MCF 10A (cell line): ENCODE results near the gene CNGA3. TPM values are rescaled to one million over a fixed set of nuclear protein-coding genes. Genes with fewer than 3 reads are reported as not detected.
A peak's percentile ranks its signal among the peaks of the same experiment; 100 is the strongest.

ENCODE experiments used
- BruUV-seq: library from RNA; stranded (reverse); fragments of 400-500 nt; replicated peaks from 2 replicates; lab custom pipeline; 2021; lab: Mats Ljungman, UMichigan
- CTCF ChIA-PET: fragments of 300-600 bp; sonication (Branson Sonifier 250); formaldehyde crosslinking; extraction: SDS; loops from one replicate; lab custom pipeline; 2021; ENCODE audit warnings: antibody characterized with exemption, inconsistent platforms; lab: Yijun Ruan, JAX
- POLR2A ChIA-PET: fragments of 300-600, 350-650 bp; sonication (Branson Sonifier 250); formaldehyde crosslinking; extraction: SDS; loops from one replicate; lab custom pipeline; 2020; ENCODE audit warnings: antibody characterized with exemption, inconsistent platforms; lab: Yijun Ruan, JAX
- DNase-seq: peaks from one replicate; pipeline ENCODE4 v3.0.0-alpha.2; 2018; ENCODE audit not compliant: unreplicated experiment
- H3K27ac Mint-ChIP-seq: one replicate; pipeline ENCODE4 v1.8.0; 2022; ENCODE audit warnings: mild to moderate bottlenecking, low read depth, mixed read lengths; ENCODE audit not compliant: unreplicated experiment
- H3K27me3 Mint-ChIP-seq: one replicate; pipeline ENCODE4 v1.8.0; 2022; ENCODE audit warnings: mixed read lengths; ENCODE audit not compliant: insufficient read depth, unreplicated experiment
- H3K36me3 Mint-ChIP-seq: one replicate; pipeline ENCODE4 v1.8.0; 2022; ENCODE audit warnings: mild to moderate bottlenecking, moderate library complexity, mixed read lengths; ENCODE audit not compliant: insufficient read depth, unreplicated experiment
- H3K4me1 Mint-ChIP-seq: one replicate; pipeline ENCODE4 v1.8.0; 2022; ENCODE audit warnings: mixed read lengths; ENCODE audit not compliant: insufficient read depth, unreplicated experiment
- H3K4me3 Mint-ChIP-seq: one replicate; pipeline ENCODE4 v1.8.0; 2022; ENCODE audit warnings: mild to moderate bottlenecking, moderate library complexity, mixed read lengths; ENCODE audit not compliant: unreplicated experiment
- H3K9me3 Mint-ChIP-seq: one replicate; pipeline ENCODE4 v1.8.0; 2022; ENCODE audit warnings: mixed read lengths; ENCODE audit not compliant: unreplicated experiment
- CTCF ChIP-seq: fragments of 200-600 bp; IDR thresholded peaks from one replicate; pipeline ENCODE4 v1.8.0; 2022; ENCODE audit warnings: antibody characterized with exemption, mild to moderate bottlenecking; ENCODE audit not compliant: unreplicated experiment
- intact Hi-C: fragments of 100-400 bp; cut with micrococcal nuclease; formaldehyde crosslinking; loops from 2 replicates; pipeline ENCODE4 v1.14.1; 2022
- total RNA-seq: library from RNA; stranded (reverse); gene quantifications from 2 replicates; pipeline ENCODE4 v1.2.3, GENCODE V29; 2022

CNGA3 gene
- total RNA-seq, 1 experiment from 2014 or later, result not detected

DNA sequence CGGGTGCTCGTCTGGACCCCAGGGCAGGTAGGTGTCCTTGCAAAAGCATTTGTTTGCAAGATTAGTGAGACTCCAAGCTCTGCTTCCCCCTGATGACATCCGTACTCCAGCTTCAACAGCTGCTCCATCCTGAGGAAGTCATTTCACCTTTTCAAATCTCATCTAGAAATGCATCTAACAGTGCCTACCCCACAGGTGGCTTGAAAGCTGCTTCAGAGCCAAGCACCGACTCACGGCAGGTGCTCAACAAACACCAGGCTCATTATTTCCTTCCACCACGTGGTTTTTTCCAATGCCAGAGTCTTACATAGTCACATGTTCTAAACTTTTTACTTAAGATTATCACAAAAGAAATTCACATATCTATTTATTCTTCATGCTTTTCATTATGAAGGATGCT, 31.9 kb downstream of the CNGA3 start:
- no peak for DNase-seq
- CTCF ChIA-PET, result interaction anchor here (1.1 to 2.1 kb wide), 2 partner anchors 8 to 571 kb away, joined by 3 to 8 read pairs; no protein-coding TSS in a partner anchor
- no peaks in the 10 kb centered on the region for H3K9me3 Mint-ChIP-seq
- POLR2A ChIA-PET, result interaction anchor here (0.8 kb wide), 1 partner anchor 176 kb away, joined by 3 read pairs; no protein-coding TSS in a partner anchor
- TF ChIP-seq CTCF, result no peak
- no peak overlapping the region for H3K27ac Mint-ChIP-seq
- no peaks in the 10 kb centered on the region for H3K36me3 Mint-ChIP-seq
- BruUV-seq, result no TSS peak
- intact Hi-C loops, result no loop called here
- peaks cover 14% of the 10 kb centered on the region for H3K4me1 Mint-ChIP-seq
- peaks cover 61% of the 10 kb centered on the region for H3K27me3 Mint-ChIP-seq
- no peak overlapping the region for H3K4me3 Mint-ChIP-seq

DNA sequence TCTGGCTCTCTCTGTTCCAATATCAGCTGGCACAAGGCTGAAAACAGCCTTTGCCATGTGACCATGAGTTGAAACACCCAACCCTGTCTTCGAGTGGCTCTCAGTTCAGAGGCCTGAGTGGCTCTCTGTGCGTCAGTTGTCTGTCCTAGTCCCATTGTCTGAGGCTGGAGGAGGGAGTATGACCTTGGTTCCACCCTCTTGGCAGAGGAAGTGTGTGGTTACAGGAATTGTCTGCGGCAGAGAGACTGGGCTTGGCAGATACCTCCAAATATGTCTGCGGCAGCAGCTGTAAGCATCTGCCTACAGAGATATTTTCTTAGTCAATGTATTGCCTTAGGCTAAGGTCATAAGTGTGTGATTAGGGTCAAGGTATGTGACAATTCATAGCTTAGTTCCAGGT, 32.6 kb downstream of the CNGA3 start:
- intact Hi-C loops, result no loop called here
- no peak overlapping the region for H3K4me3 Mint-ChIP-seq

DNA sequence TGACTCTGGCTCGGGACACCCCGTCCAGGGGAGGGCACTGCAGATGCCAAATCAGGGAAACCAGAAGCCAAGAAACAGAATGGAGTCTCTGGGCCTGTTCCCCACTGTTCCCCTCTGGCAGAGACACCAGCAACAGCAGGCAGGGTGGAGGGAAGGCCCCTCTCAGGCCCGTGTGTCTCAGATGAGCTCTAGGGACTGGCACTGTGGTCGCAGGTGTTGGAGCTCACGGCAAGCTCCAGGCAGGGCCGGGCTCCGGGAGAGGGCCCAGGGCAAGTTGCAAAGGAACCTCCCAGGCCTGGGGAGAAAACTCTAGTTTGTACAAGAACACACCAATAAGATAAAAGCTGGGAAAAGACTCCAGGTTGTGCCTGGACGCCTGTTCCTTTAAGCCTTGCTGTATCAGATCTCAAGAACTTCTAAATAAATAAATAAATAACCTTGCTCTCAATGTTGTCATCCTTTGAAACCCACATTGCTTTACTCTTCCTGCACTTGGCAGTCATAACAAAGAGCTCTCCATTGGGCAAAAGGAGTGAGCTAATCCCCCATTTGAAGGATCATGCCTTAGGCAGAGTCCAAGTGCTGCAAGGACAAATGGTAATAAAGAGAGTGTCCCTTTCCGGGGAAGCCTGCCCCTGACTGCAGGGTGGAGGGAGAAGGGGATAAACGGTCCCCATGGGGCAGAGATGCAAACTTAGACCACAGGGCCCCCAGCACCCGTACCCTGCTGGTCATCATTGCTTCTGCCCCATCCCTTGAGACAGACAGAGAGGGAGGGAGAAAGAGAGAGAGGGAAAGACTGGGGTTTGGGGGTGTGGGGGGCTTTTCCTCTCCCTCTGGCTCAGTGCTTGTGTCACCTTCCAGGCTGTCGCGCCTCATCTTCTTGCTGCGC, 33.3 kb downstream of the CNGA3 start:
- CTCF ChIA-PET, result interaction anchor here (0.6 to 2.1 kb wide), 6 partner anchors 7 to 679 kb away, joined by 3 to 8 read pairs (median 4); no protein-coding TSS in a partner anchor
- Mint-ChIP-seq H3K4me1 (peaks cover 14% of the 10 kb centered on the region), H3K27me3 (peaks cover 53% of the 10 kb centered on the region), H3K36me3 (no peaks in the 10 kb centered on the region), H3K27ac (peak overlapping the region; percentile 78), H3K4me3 (no peak overlapping the region), H3K9me3 (no peaks in the 10 kb centered on the region)
- peak; percentile 32 for DNase-seq
- TF ChIP-seq CTCF, result no peak
- intact Hi-C loops, result loop anchor here (10.0 kb wide), 1 partner anchor 385 kb away; the partner anchor contains the start of gene TMEM131
- POLR2A ChIA-PET, result interaction anchor here (0.6 to 1.2 kb wide), 3 partner anchors 27 to 1509 kb away, joined by 3 to 4 read pairs (median 3); no protein-coding TSS in a partner anchor
- no TSS peak for BruUV-seq

More for the DNA sequence above, 32.6 kb downstream of the CNGA3 start:
- POLR2A ChIA-PET, result interaction anchor here (0.6 to 1.2 kb wide), 3 partner anchors 26 to 1508 kb away, joined by 3 to 4 read pairs (median 3); no protein-coding TSS in a partner anchor
- no peak for TF ChIP-seq CTCF
- no TSS peak for BruUV-seq
- Mint-ChIP-seq H3K27ac (peak overlapping the region; percentile 78), H3K9me3 (no peaks in the 10 kb centered on the region), H3K4me1 (peaks cover 14% of the 10 kb centered on the region), H3K27me3 (peaks cover 60% of the 10 kb centered on the region), H3K36me3 (no peaks in the 10 kb centered on the region)
- CTCF ChIA-PET, result interaction anchor here (1.1 to 2.1 kb wide), 4 partner anchors 8 to 679 kb away, joined by 3 to 8 read pairs (median 5); no protein-coding TSS in a partner anchor
- DNase-seq, result peak; percentile 84

DNA sequence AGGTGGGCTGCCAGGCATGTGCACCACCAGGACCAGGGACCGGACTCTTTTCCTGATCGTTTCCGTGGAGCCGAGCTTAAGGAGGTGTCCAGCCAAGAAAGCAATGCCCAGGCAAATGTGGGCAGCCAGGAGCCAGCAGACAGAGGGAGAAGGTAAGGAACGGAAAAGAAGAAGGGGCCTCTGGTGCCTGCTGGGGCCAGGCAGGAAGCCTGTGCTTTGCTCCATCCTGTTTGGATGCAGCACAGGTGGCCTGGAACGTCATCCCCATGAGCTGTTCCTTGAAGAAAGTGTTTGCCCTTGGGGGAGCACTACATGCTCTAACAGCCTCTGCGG, 33.9 kb downstream of the CNGA3 start:
- H3K27me3 Mint-ChIP-seq, result peaks cover 47% of the 10 kb centered on the region
- ChIA-PET POLR2A (no interaction called here), CTCF (interaction anchor here (0.6 to 10.1 kb wide), 7 partner anchors 111 to 789 kb away, joined by 3 to 97 read pairs (median 4); no protein-coding TSS in a partner anchor)
- DNase-seq, result no peak
- no peak overlapping the region for H3K4me3 Mint-ChIP-seq
- intact Hi-C loops, result loop anchor here (10.0 kb wide), 1 partner anchor 385 kb away; the partner anchor contains the start of gene TMEM131
- no peaks in the 10 kb centered on the region for H3K9me3 Mint-ChIP-seq
- no peak overlapping the region for H3K27ac Mint-ChIP-seq
- peaks cover 19% of the 10 kb centered on the region for H3K4me1 Mint-ChIP-seq
- no TSS peak for BruUV-seq
- TF ChIP-seq CTCF, result no peak
- H3K36me3 Mint-ChIP-seq, result no peaks in the 10 kb centered on the region
